Trophoblast cell (in vitro differentiated cells and primary cell): ENCODE data around the gene RARB.

Source experiments
- DNase-seq, 2 donors: peaks; one replicate each; pipeline ENCODE4 v3.0.0-alpha.2; 2016
- H2AFZ ChIP-seq: 2 replicates; pipeline ENCODE4 v1.6.1; 2013; ENCODE audit warnings: low read length, moderate library complexity, mild to moderate bottlenecking; ENCODE audit not compliant: insufficient read depth, poor library complexity
- H2AK5ac ChIP-seq: 2 replicates; pipeline ENCODE4 v1.6.1; 2013; ENCODE audit warnings: mild to moderate bottlenecking, low read length
- H2BK120ac ChIP-seq: 2 replicates; pipeline ENCODE4 v1.6.1; 2013; ENCODE audit warnings: low read length, mild to moderate bottlenecking, moderate library complexity; ENCODE audit not compliant: insufficient read depth, poor library complexity
- H2BK12ac ChIP-seq: 2 replicates; pipeline ENCODE4 v1.6.1; 2013; ENCODE audit warnings: mild to moderate bottlenecking, low read length, moderate library complexity
- H2BK5ac ChIP-seq: 2 replicates; pipeline ENCODE4 v1.6.1; 2013; ENCODE audit warnings: low read length, low read depth, moderate library complexity, mild to moderate bottlenecking; ENCODE audit not compliant: poor library complexity
- H3K14ac ChIP-seq: 2 replicates; pipeline ENCODE4 v1.6.1; 2013; ENCODE audit warnings: mild to moderate bottlenecking, low read length
- H3K18ac ChIP-seq: 2 replicates; pipeline ENCODE4 v1.6.1; 2013; ENCODE audit warnings: mild to moderate bottlenecking, low read length
- H3K23ac ChIP-seq: 2 replicates; pipeline ENCODE4 v1.6.1; 2013; ENCODE audit warnings: low read length
- H3K27ac ChIP-seq: 2 replicates; pipeline ENCODE4 v1.5.1; 2013; ENCODE audit warnings: low read depth, mild to moderate bottlenecking, inconsistent platforms, low read length, moderate library complexity
- H3K27me3 ChIP-seq: 2 replicates; pipeline ENCODE4 v1.6.1; 2013; ENCODE audit warnings: inconsistent platforms, mild to moderate bottlenecking, low read length, moderate library complexity; ENCODE audit not compliant: insufficient read depth
- H3K36me3 ChIP-seq, 2 experiments: 1 replicate in 1 of 2; 2 replicates in 1 of 2; pipeline ENCODE4 v1.6.1; 2013; ENCODE audit warnings: low read length in 2 of 2, mild to moderate bottlenecking in 2 of 2, moderate library complexity in 1 of 2; ENCODE audit not compliant: insufficient read depth in 2 of 2, control insufficient read depth in 1 of 2
- H3K4ac ChIP-seq: 2 replicates; pipeline ENCODE4 v1.6.1; 2013; ENCODE audit warnings: low read depth, mild to moderate bottlenecking, low read length, moderate library complexity
- H3K4me1 ChIP-seq, 2 experiments: 1 replicate in 1 of 2; 2 replicates in 1 of 2; pipeline ENCODE4 v1.6.1; 2013; ENCODE audit warnings: low read length in 2 of 2, mild to moderate bottlenecking in 2 of 2, moderate library complexity in 1 of 2; ENCODE audit not compliant: insufficient read depth in 2 of 2, control insufficient read depth in 1 of 2
- H3K4me2 ChIP-seq: 2 replicates; pipeline ENCODE4 v1.6.1; 2013; ENCODE audit warnings: inconsistent platforms, mild to moderate bottlenecking, low read length, moderate library complexity
- H3K4me3 ChIP-seq: 2 replicates; pipeline ENCODE4 v1.5.1; 2013; ENCODE audit warnings: mild to moderate bottlenecking, low read depth, low read length, inconsistent platforms
- H3K79me1 ChIP-seq: one replicate; pipeline ENCODE4 v1.6.1; 2013; ENCODE audit warnings: low read length
- H3K79me2 ChIP-seq: 2 replicates; pipeline ENCODE4 v1.6.1; 2013; ENCODE audit warnings: low read length, mild to moderate bottlenecking; ENCODE audit not compliant: control insufficient read depth, insufficient read depth, poor library complexity
- H3K9ac ChIP-seq: 2 replicates; pipeline ENCODE4 v1.6.1; 2013; ENCODE audit warnings: mild to moderate bottlenecking, low read length
- H3K9me3 ChIP-seq: 2 replicates; pipeline ENCODE4 v1.6.1; 2013; ENCODE audit warnings: low read depth, mild to moderate bottlenecking, control low read depth, inconsistent platforms, low read length; ENCODE audit not compliant: insufficient read depth
- H4K12ac ChIP-seq: 2 replicates; pipeline ENCODE4 v1.6.1; 2013; ENCODE audit warnings: low read depth, mild to moderate bottlenecking, low read length, moderate library complexity
- H4K8ac ChIP-seq: 2 replicates; pipeline ENCODE4 v1.6.1; 2013; ENCODE audit warnings: low read depth, mild to moderate bottlenecking, low read length, moderate library complexity
- H4K91ac ChIP-seq: one replicate; pipeline ENCODE4 v1.6.1; 2013; ENCODE audit warnings: low read depth, mild to moderate bottlenecking, low read length, moderate library complexity
- whole genome bisulfite sequencing: extraction: QIAGEN DNeasy Blood & Tissue Kit; methylation state at CpG from one replicate; pipeline ENCODE4 v1.1.7; 2013; ENCODE audit warnings: missing lambda C conversion rate; ENCODE audit not compliant: insufficient read length, insufficient coverage; ENCODE audit errors: extremely low coverage; 5-methylcytosine and 5-hydroxymethylcytosine counted together

RARB gene

GRCh38 chr3:25403968-25404367 lies 24.1 kb upstream of the RARB start:
- Histone ChIP-seq H2BK120ac (no peak overlapping the region), H2AFZ (no peak overlapping the region), H3K9ac (no peak overlapping the region), H2BK5ac (no peak overlapping the region), H3K4me2 (no peak overlapping the region), H3K79me1 (no peaks in the 10 kb centered on the region), H2BK12ac (no peak overlapping the region), H3K14ac (no peak overlapping the region), H2AK5ac (no peak overlapping the region), H3K79me2 (no peaks in the 10 kb centered on the region), H4K91ac (no peak overlapping the region), H3K18ac (no peak overlapping the region), H3K23ac (no peak overlapping the region), H3K27ac (no peak overlapping the region), H4K8ac (no peak overlapping the region), H3K4me3 (no peak overlapping the region), H3K27me3 (no peaks in the 10 kb centered on the region), H3K9me3 (no peaks in the 10 kb centered on the region), H3K4me1 (no peaks in the 10 kb centered on the region), H4K12ac (no peak overlapping the region), H3K36me3 (no peaks in the 10 kb centered on the region), H3K4ac (no peak overlapping the region)
- DNase-seq, result no peak
- no CpG with 5 or more reads among the region's 4 CpGs for WGBS

DNA sequence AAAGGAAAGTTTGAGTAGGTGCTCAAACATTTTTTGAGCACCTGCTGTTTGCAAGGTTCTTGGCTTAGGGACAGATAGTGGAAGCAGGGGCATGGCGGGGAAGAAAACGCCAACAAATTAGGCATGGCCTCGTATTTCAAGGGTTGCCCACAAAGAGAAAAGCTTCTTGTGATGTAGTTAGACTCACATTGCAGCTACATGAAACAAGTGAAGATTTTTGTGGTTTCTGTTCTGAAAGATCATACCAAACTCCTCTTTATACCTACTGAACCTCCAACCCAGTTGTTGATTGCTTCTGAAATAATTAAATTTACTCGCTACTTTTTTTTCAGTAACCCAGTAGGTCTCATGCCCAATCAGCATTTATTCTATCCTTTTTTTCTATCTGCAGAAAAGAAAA lies 23.5 kb upstream of the RARB start:
- no peak overlapping the region for H2BK5ac ChIP-seq
- no peak overlapping the region for H3K4me3 ChIP-seq
- H3K27me3 ChIP-seq, result no peaks in the 10 kb centered on the region
- H3K14ac ChIP-seq, result no peak overlapping the region
- DNase-seq, result no peak
- no peak overlapping the region for H2BK12ac ChIP-seq
- no peaks in the 10 kb centered on the region for H3K4me1 ChIP-seq
- no peak overlapping the region for H3K27ac ChIP-seq
- no peak overlapping the region for H3K4ac ChIP-seq
- H3K9me3 ChIP-seq, result no peaks in the 10 kb centered on the region
- no peak overlapping the region for H4K8ac ChIP-seq
- H3K9ac ChIP-seq, result no peak overlapping the region
- no peak overlapping the region for H4K12ac ChIP-seq
- no peaks in the 10 kb centered on the region for H3K79me1 ChIP-seq
- H3K18ac ChIP-seq, result no peak overlapping the region
- H2AFZ ChIP-seq, result no peak overlapping the region
- no peak overlapping the region for H4K91ac ChIP-seq
- WGBS, result no CpG with 5 or more reads among the region's 4 CpGs
- no peaks in the 10 kb centered on the region for H3K79me2 ChIP-seq
- no peak overlapping the region for H2AK5ac ChIP-seq
- H3K36me3 ChIP-seq, result no peaks in the 10 kb centered on the region
- no peak overlapping the region for H2BK120ac ChIP-seq
- no peak overlapping the region for H3K4me2 ChIP-seq
- H3K23ac ChIP-seq, result no peak overlapping the region

- Histone ChIP-seq H3K18ac (no peak overlapping the region), H3K27me3 (no peaks in the 10 kb centered on the region), H3K79me2 (no peaks in the 10 kb centered on the region), H2BK5ac (no peak overlapping the region), H2BK12ac (no peak overlapping the region), H4K91ac (no peak overlapping the region), H3K14ac (no peak overlapping the region), H4K8ac (no peak overlapping the region), H2AFZ (no peak overlapping the region), H3K4me2 (no peak overlapping the region), H3K36me3 (no peaks in the 10 kb centered on the region), H3K4ac (no peak overlapping the region), H3K4me3 (no peak overlapping the region), H3K9me3 (no peaks in the 10 kb centered on the region), H3K79me1 (no peaks in the 10 kb centered on the region), H2BK120ac (no peak overlapping the region), H4K12ac (no peak overlapping the region), H2AK5ac (no peak overlapping the region), H3K23ac (no peak overlapping the region), H3K4me1 (no peaks in the 10 kb centered on the region), H3K9ac (no peak overlapping the region), H3K27ac (no peak overlapping the region)
- no CpG with 5 or more reads among the region's 1 CpG for WGBS
- DNase-seq, result no peak
Observed at GRCh38 chr3:25405335-25405734, 22.7 kb upstream of the RARB start.

DNA sequence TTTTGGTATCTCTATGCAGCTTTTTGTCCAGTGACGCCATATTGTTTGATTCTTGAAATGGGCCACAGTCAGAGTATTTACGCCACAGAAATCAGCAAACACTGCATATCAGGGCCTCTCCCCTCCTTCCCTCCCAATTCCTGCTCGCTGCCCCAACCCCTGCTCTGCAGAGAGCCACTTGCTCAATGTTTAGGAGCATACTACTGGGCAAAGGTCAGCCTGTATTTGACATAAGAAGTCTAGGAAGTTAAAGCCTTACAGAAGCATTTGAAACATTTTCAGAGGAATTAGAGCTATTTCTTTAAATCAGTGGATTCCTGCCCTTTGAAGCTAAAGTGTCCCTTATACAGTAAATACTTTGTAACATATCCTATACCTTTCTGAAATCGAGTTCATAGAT lies 17.4 kb upstream of the RARB start:
- Histone ChIP-seq H3K18ac (no peak overlapping the region), H2BK5ac (no peak overlapping the region), H3K9ac (no peak overlapping the region), H3K36me3 (no peaks in the 10 kb centered on the region), H4K91ac (no peak overlapping the region), H2AFZ (no peak overlapping the region), H3K4me2 (no peak overlapping the region), H2AK5ac (peak overlapping the region; percentile 19), H4K8ac (no peak overlapping the region), H3K4me3 (no peak overlapping the region), H3K9me3 (no peaks in the 10 kb centered on the region), H3K4ac (no peak overlapping the region), H2BK12ac (no peak overlapping the region), H4K12ac (no peak overlapping the region), H3K79me1 (peaks cover 9% of the 10 kb centered on the region), H3K79me2 (no peaks in the 10 kb centered on the region), H2BK120ac (no peak overlapping the region), H3K27ac (no peak overlapping the region), H3K4me1 (peaks cover 7% of the 10 kb centered on the region in 2 experiments), H3K27me3 (no peaks in the 10 kb centered on the region), H3K14ac (no peak overlapping the region), H3K23ac (no peak overlapping the region)
- DNase-seq, result peak in 1 of 2 donors; percentile 75
- WGBS, result no CpG with 5 or more reads among the region's 4 CpGs
